GM12878 (cell line): ENCODE results near the gene RHCE. TPM values are rescaled to one million over a fixed set of nuclear protein-coding genes. Genes with fewer than 3 reads are reported as not detected.
"Not testable (repeated sequence)": the region's sequence is repeated elsewhere in the genome, so short reads cannot be mapped to it uniquely, and the experiment has no call there.

ENCODE experiments used
- ATAC-seq: fragments of 200-7000 bp; cut with Tn5 transposase; 3 replicates; pipeline ENCODE4 v1.9.1; 2020; ENCODE audit warnings: mild to moderate bottlenecking, moderate library complexity
- BruUV-seq: library from RNA; stranded (reverse); fragments of 400-500 nt; replicated peaks from 2 replicates; lab custom pipeline; 2021; lab: Mats Ljungman, UMichigan
- CTCF ChIA-PET: fragments of 300-600 bp; sonication (Branson Sonifier 250); formaldehyde crosslinking; extraction: SDS; loops from one replicate; lab custom pipeline; 2021; ENCODE audit warnings: inconsistent platforms; lab: Yijun Ruan, JAX
- POLR2A ChIA-PET: fragments of 350-600 bp; formaldehyde crosslinking; extraction: SDS; loops from one replicate; lab custom pipeline; 2021; ENCODE audit warnings: inconsistent platforms; lab: Charles Lee
- RAD21 ChIA-PET: fragments of 300-600 bp; sonication (Branson Sonifier 250); formaldehyde crosslinking; loops from one replicate; lab custom pipeline; 2023; ENCODE audit warnings: antibody characterized with exemption; ENCODE audit not compliant: unreplicated experiment; lab: Charles Lee
- SMC1A ChIA-PET: fragments of 300-600 bp; sonication (Branson Sonifier 250); formaldehyde crosslinking; loops from one replicate; lab custom pipeline; 2023; ENCODE audit not compliant: unreplicated experiment, uncharacterized antibody; lab: Charles Lee
- DNase-seq: peaks from one replicate; pipeline ENCODE4 v3.0.0-alpha.2; 2011; ENCODE audit warnings: low read depth, low spot score
- FAIRE-seq: peaks from 3 replicates; lab custom pipeline; 2011; peaks lifted over from hg19 to GRCh38; lab: Jason Lieb, UNC
- H2AFZ ChIP-seq: 2 replicates; pipeline ENCODE4 v1.6.0; 2011; ENCODE audit warnings: low read depth, low read length, control low read depth; ENCODE audit not compliant: control insufficient read depth
- H3K27ac ChIP-seq: 2 replicates; pipeline ENCODE4 v1.5.1; 2011; ENCODE audit warnings: control low read depth; ENCODE audit not compliant: control insufficient read depth, insufficient read depth
- H3K27me3 ChIP-seq, 2 experiments: replicated peaks in 1 of 2; 2 replicates each; pipeline versions ENCODE4 v1.6.0 to v1.6.1; 2011; ENCODE audit warnings: low read length in 1 of 2; ENCODE audit not compliant: control insufficient read depth in 2 of 2, insufficient read depth in 2 of 2
- H3K36me3 ChIP-seq, 2 experiments: 2 replicates each; pipeline ENCODE4 v1.5.1; 2011; ENCODE audit warnings: low read length in 1 of 2; ENCODE audit not compliant: control insufficient read depth in 2 of 2, insufficient read depth in 2 of 2
- H3K4me1 ChIP-seq: 2 replicates; pipeline ENCODE4 v1.6.1; 2011; ENCODE audit warnings: mild to moderate bottlenecking, low read length, moderate library complexity, mixed read lengths; ENCODE audit not compliant: control insufficient read depth, insufficient read depth
- H3K4me2 ChIP-seq: 2 replicates; pipeline ENCODE4 v1.6.0; 2011; ENCODE audit warnings: control low read depth; ENCODE audit not compliant: control insufficient read depth, insufficient read depth
- H3K4me3 ChIP-seq: fragments of 200-600 bp; sonication (generic); 2 replicates; pipeline ENCODE4 v1.5.1; 2016
- H3K79me2 ChIP-seq: 2 replicates; pipeline ENCODE4 v1.6.0; 2011; ENCODE audit warnings: low read length; ENCODE audit not compliant: control insufficient read depth, insufficient read depth
- H3K9ac ChIP-seq: 2 replicates; pipeline ENCODE4 v1.8.0; 2011; ENCODE audit warnings: low read length, control low read depth, mixed read lengths; ENCODE audit not compliant: control insufficient read depth, insufficient read depth
- H3K9me3 ChIP-seq: replicated peaks from 3 replicates; pipeline ENCODE4 v1.5.1; 2011; ENCODE audit warnings: mild to moderate bottlenecking, low read length; ENCODE audit not compliant: control insufficient read depth, insufficient read depth
- H4K20me1 ChIP-seq: 2 replicates; pipeline ENCODE4 v1.6.0; 2011; ENCODE audit not compliant: control insufficient read depth, insufficient read depth
- ATF7 ChIP-seq: fragments of 450-650 bp; IDR thresholded peaks from 2 replicates; pipeline ENCODE4 v1.6.1; 2016; ENCODE audit warnings: low read depth, mild to moderate bottlenecking
- BRCA1 ChIP-seq: IDR thresholded peaks from 2 replicates; pipeline ENCODE4 v1.6.1; 2011; ENCODE audit warnings: low read depth, low read length, improper control_type of control experiment
- HDAC2 ChIP-seq: fragments of 200-600 bp; sonication (generic); IDR thresholded peaks from 2 replicates; pipeline ENCODE4 v1.6.1; 2017
- WGBS: methylation state at CpG from one replicate; pipeline ENCODE4 v1.1.6; 2016; ENCODE audit warnings: low lambda C conversion rate; ENCODE audit not compliant: insufficient replicate concordance, insufficient coverage; ENCODE audit errors: missing lambda C conversion rate; 5-methylcytosine and 5-hydroxymethylcytosine counted together
- in situ Hi-C: fragments of 300-500 bp; cut with MboI; formaldehyde crosslinking; loops from 9 replicates; pipeline ENCODE4 v1.14.3; 2018; ENCODE audit warnings: mixed read lengths
- intact Hi-C: fragments of 100-400 bp; cut with micrococcal nuclease; formaldehyde crosslinking; loops from one replicate; pipeline ENCODE4 v1.14.2; 2022; ENCODE audit not compliant: unreplicated experiment
- polyA plus RNA-seq, 11 experiments: library from polyadenylated mRNA; depleted of rRNA in 4 of 11; unstranded in 6 of 11; stranded (reverse) in 5 of 11; fragments of >200 nt; fragmentation: Nextera tagmentation in 4 of 11; fragmentation: Illumina TruSeq in 1 of 11; extraction: Ambion mirVana in 4 of 11; extraction: Trizol in 1 of 11; gene quantifications; 1 replicate in 1 of 11; 2 replicates in 10 of 11; pipeline versions ENCODE4 v1.2.1 to v1.2.3, GENCODE V29; 2011 to 2016; ENCODE audit warnings: inconsistent platforms in 2 of 11, missing spikeins in 2 of 11, low read depth in 1 of 11
- total RNA-seq, 4 experiments: library from RNA; depleted of rRNA in 3 of 4; stranded (reverse); fragments of >200 nt in 3 of 4; fragmentation: Illumina TruSeq in 1 of 4; extraction: Trizol in 1 of 4; gene quantifications; 2 replicates each; pipeline versions ENCODE4 v1.2.1 to v1.2.3, GENCODE V29; 2013 to 2021

The RHCE gene
- total and polyA plus RNA-seq, 10 of the 15 experiments (the other 5 are each of a cell fraction or from before 2014, with no cell fraction given) = 0.06 to 0.41 (median 0.22) TPM; not detected in 2

- SMC1A ChIA-PET = interaction anchor here (1.0 to 1.2 kb wide), 2 partner anchors 9 to 775 kb away, joined by 3 read pairs; no protein-coding TSS in a partner anchor
- H3K4me2 ChIP-seq, H3K36me3 ChIP-seq, H3K27me3 ChIP-seq, H3K4me1 ChIP-seq, DNase-seq, BruUV-seq, H3K27ac ChIP-seq, intact Hi-C loops, H2AFZ ChIP-seq, H3K9me3 ChIP-seq, in situ Hi-C loops, H3K4me3 ChIP-seq, H3K79me2 ChIP-seq, H4K20me1 ChIP-seq, ATAC-seq, CTCF ChIA-PET, H3K9ac ChIP-seq, FAIRE-seq: not testable (repeated sequence)
- POLR2A ChIA-PET = interaction anchor here (0.6 to 0.7 kb wide), 2 partner anchors 178 to 1458 kb away, joined by 3 to 6 read pairs; no protein-coding TSS in a partner anchor
- RAD21 ChIA-PET = interaction anchor here (0.7 kb wide), 1 partner anchor 238 kb away, joined by 5 read pairs; no protein-coding TSS in a partner anchor
- 79% methylated on average over 12 of the region's 12 CpGs for WGBS
These were observed 50.8 kb downstream of the RHCE start for GRCh38 chr1:25369691-25370271.

- ATAC-seq (no peak), FAIRE-seq (no peak), DNase-seq (no peak)
- Histone ChIP-seq H4K20me1 (no peaks in the 10 kb centered on the region), H3K4me3 (no peak overlapping the region), H3K27ac (no peak overlapping the region), H3K4me1 (no peaks in the 10 kb centered on the region), H3K4me2 (no peak overlapping the region), H3K9me3 (no peaks in the 10 kb centered on the region), H3K79me2 (no peaks in the 10 kb centered on the region), H2AFZ (no peak overlapping the region), H3K9ac (no peak overlapping the region), H3K27me3 (no peaks in the 10 kb centered on the region), H3K36me3 (no peaks in the 10 kb centered on the region)
- 83% methylated on average over 4 of the region's 4 CpGs for WGBS
- BruUV-seq = no TSS peak
- TF ChIP-seq ATF7 (no peak), HDAC2 (no peak), BRCA1 (no peak)
- in situ Hi-C loops = no loop called here
- CTCF ChIA-PET = no interaction called here
- POLR2A ChIA-PET = no interaction called here
- RAD21 ChIA-PET = interaction anchor here (0.7 kb wide), 1 partner anchor 239 kb away, joined by 5 read pairs; no protein-coding TSS in a partner anchor
- SMC1A ChIA-PET = interaction anchor here (1.0 to 1.2 kb wide), 2 partner anchors 9 to 775 kb away, joined by 3 read pairs; no protein-coding TSS in a partner anchor
- intact Hi-C loops = no loop called here
These were observed 51.4 kb downstream of the RHCE start for GRCh38 chr1:25369241-25369640.

- POLR2A ChIA-PET, DNase-seq, H3K79me2 ChIP-seq, SMC1A ChIA-PET, H3K27me3 ChIP-seq, H2AFZ ChIP-seq, H4K20me1 ChIP-seq, CTCF ChIA-PET, H3K27ac ChIP-seq, H3K36me3 ChIP-seq, H3K9me3 ChIP-seq, H3K9ac ChIP-seq, RAD21 ChIA-PET, H3K4me2 ChIP-seq, BruUV-seq, in situ Hi-C loops, intact Hi-C loops, ATAC-seq, H3K4me3 ChIP-seq, FAIRE-seq, H3K4me1 ChIP-seq: not testable (repeated sequence)
- WGBS = no CpG with 5 or more reads among the region's 17 CpGs
These were observed 57.7 kb downstream of the RHCE start for GRCh38 chr1:25362634-25363559.
